Panc1 (cell line): ENCODE data around the gene IGF1R. TPM values are rescaled to one million over a fixed set of nuclear protein-coding genes. Genes with fewer than 3 reads are reported as not detected.

ENCODE experiments used
- ATAC-seq: fragments of 200-7000 bp; cut with Tn5 transposase; 2 replicates; pipeline ENCODE4 v1.9.1; 2020; ENCODE audit warnings: mild to moderate bottlenecking, moderate library complexity
- BruUV-seq: library from RNA; stranded (reverse); fragments of 400-500 nt; replicated peaks from 2 replicates; lab custom pipeline; 2021; lab: Mats Ljungman, UMichigan
- CTCF ChIA-PET: fragments of 300-600 bp; sonication (Branson Sonifier 250); formaldehyde crosslinking; loops from one replicate; lab custom pipeline; 2022; ENCODE audit warnings: antibody characterized with exemption; lab: Charles Lee
- POLR2A ChIA-PET: fragments of 300-600 bp; sonication (Branson Sonifier 250); formaldehyde crosslinking; loops from one replicate; lab custom pipeline; 2022; ENCODE audit warnings: antibody characterized with exemption; lab: Charles Lee
- DNase-seq: peaks from one replicate; pipeline ENCODE4 v3.0.0-alpha.2; 2010; ENCODE audit warnings: low read depth, low spot score
- H3K27ac ChIP-seq: 2 replicates; pipeline ENCODE4 v1.5.1; 2011; ENCODE audit warnings: mild to moderate bottlenecking, low read length, inconsistent platforms
- H3K27me3 ChIP-seq: fragments of 200-500 bp; sonication (Bioruptor generic); 2 replicates; pipeline ENCODE4 v1.6.0; 2014; ENCODE audit warnings: low read length, inconsistent platforms; ENCODE audit not compliant: control insufficient read depth, insufficient read depth
- H3K36me3 ChIP-seq: fragments of 200-500 bp; sonication (Bioruptor generic); 2 replicates; pipeline ENCODE4 v1.5.1; 2014; ENCODE audit warnings: inconsistent platforms, mild to moderate bottlenecking, low read length, moderate library complexity; ENCODE audit not compliant: control insufficient read depth, insufficient read depth
- H3K4me1 ChIP-seq: 2 replicates; pipeline ENCODE4 v1.5.1; 2011; ENCODE audit warnings: inconsistent platforms, mild to moderate bottlenecking, low read length, moderate library complexity; ENCODE audit not compliant: control insufficient read depth, insufficient read depth
- H3K4me3 ChIP-seq, 2 experiments: 2 replicates each; pipeline ENCODE4 v1.5.1; 2011 to 2012; ENCODE audit warnings: low read depth in 2 of 2, low read length in 2 of 2, mild to moderate bottlenecking in 2 of 2, inconsistent platforms in 1 of 2, moderate library complexity in 1 of 2
- H3K9me3 ChIP-seq: fragments of 200-500 bp; sonication (Bioruptor generic); 2 replicates; pipeline ENCODE4 v1.5.1; 2014; ENCODE audit warnings: low read depth, mild to moderate bottlenecking, inconsistent platforms, low read length, moderate library complexity; ENCODE audit not compliant: control insufficient read depth, insufficient read depth
- POLR2AphosphoS5 ChIP-seq: IDR thresholded peaks from 2 replicates; pipeline ENCODE4 v1.6.1; 2012; ENCODE audit warnings: mild to moderate bottlenecking, low read depth, low read length, moderate library complexity
- REST ChIP-seq, 2 experiments: IDR thresholded peaks; 2 replicates each; pipeline ENCODE4 v1.6.1; 2011 to 2012; ENCODE audit warnings: low read depth in 2 of 2, control low read depth in 1 of 2, low read length in 1 of 2, mild to moderate bottlenecking in 1 of 2, moderate library complexity in 1 of 2; ENCODE audit not compliant: insufficient read depth in 1 of 2
- SIN3A ChIP-seq: IDR thresholded peaks from 2 replicates; pipeline ENCODE4 v1.6.1; 2012; ENCODE audit warnings: low read depth, mild to moderate bottlenecking, low read length, moderate library complexity, borderline replicate concordance; ENCODE audit not compliant: insufficient read depth
- TCF7L2 ChIP-seq: IDR thresholded peaks from 2 replicates; pipeline ENCODE4 v1.6.1; 2011; ENCODE audit warnings: mild to moderate bottlenecking, low read depth, low read length, inconsistent platforms
- in situ Hi-C: cut with HindIII; loops from 2 replicates; pipeline ENCODE4 v1.10.0; 2016; ENCODE audit warnings: low sequenced_read_pairs, low pct_unique_long_range_greater_than_20kb
- intact Hi-C: fragments of 100-400 bp; cut with micrococcal nuclease; formaldehyde crosslinking; loops from one replicate; pipeline ENCODE4 v1.10.0; 2022; ENCODE audit not compliant: unreplicated experiment
- total RNA-seq: library from RNA; stranded (reverse); gene quantifications from one replicate; pipeline ENCODE4 v1.2.1, GENCODE V29; 2021; ENCODE audit not compliant: unreplicated experiment
- TF ChIP-seq, protein P1 (sequence below): fragments of 450-650 bp; IDR thresholded peaks from 2 replicates; pipeline ENCODE4 v1.5.1; 2017; ENCODE audit warnings: mild to moderate bottlenecking

Gene IGF1R
- total RNA-seq, 1 experiment from 2014 or later, result 77.1 TPM

- CTCF ChIA-PET, result no interaction called here
- Histone ChIP-seq H3K9me3 (peaks cover 63% of the 10 kb centered on the region), H3K27ac (no peak overlapping the region), H3K27me3 (no peaks in the 10 kb centered on the region), H3K4me3 (no peak overlapping the region), H3K4me1 (no peaks in the 10 kb centered on the region), H3K36me3 (no peaks in the 10 kb centered on the region)
- BruUV-seq, result no TSS peak
- DNase-seq (no peak), ATAC-seq (no peak)
- POLR2A ChIA-PET, result no interaction called here
- in situ Hi-C loops (no loop called here), intact Hi-C loops (no loop called here)
- no peak for TF ChIP-seq POLR2AphosphoS5
- no peak for TF ChIP-seq TCF7L2
- no peak for TF ChIP-seq SIN3A
- TF ChIP-seq REST (IDR thresholded peaks at IDR 0.05; ENCODE audit: insufficient read depth in 1 of 2, low read depth in 2 of 2, low read length in 1 of 2), result no peak
- TF ChIP-seq, protein P1, sequence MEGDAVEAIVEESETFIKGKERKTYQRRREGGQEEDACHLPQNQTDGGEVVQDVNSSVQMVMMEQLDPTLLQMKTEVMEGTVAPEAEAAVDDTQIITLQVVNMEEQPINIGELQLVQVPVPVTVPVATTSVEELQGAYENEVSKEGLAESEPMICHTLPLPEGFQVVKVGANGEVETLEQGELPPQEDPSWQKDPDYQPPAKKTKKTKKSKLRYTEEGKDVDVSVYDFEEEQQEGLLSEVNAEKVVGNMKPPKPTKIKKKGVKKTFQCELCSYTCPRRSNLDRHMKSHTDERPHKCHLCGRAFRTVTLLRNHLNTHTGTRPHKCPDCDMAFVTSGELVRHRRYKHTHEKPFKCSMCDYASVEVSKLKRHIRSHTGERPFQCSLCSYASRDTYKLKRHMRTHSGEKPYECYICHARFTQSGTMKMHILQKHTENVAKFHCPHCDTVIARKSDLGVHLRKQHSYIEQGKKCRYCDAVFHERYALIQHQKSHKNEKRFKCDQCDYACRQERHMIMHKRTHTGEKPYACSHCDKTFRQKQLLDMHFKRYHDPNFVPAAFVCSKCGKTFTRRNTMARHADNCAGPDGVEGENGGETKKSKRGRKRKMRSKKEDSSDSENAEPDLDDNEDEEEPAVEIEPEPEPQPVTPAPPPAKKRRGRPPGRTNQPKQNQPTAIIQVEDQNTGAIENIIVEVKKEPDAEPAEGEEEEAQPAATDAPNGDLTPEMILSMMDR, result no peak
Measured at GRCh38 chr15:98830034-98830634, 181.8 kb downstream of the IGF1R start.

DNA sequence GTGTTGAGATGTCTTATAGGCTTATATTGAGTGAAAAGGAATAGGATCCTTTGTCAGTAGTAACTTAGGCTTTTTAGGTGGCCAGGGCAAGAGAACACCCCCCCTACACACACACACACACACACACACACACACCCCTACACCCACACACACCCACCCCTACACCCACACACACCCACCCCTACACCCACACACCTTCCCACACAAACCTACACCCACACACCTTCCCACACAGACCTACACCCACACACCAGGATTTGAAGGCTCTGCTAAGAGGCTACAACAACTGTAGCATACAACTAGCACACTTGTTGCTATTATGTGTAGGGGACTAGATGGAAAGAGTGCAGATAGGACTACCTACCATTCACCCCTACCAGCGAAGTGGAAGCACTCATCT lies 186.6 kb downstream of the IGF1R start:
- no TSS peak for BruUV-seq
- H3K27ac ChIP-seq, result no peak overlapping the region
- POLR2A ChIA-PET, result no interaction called here
- H3K4me1 ChIP-seq, result no peaks in the 10 kb centered on the region
- peaks cover 35% of the 10 kb centered on the region for H3K9me3 ChIP-seq
- ATAC-seq (no peak), DNase-seq (no peak)
- intact Hi-C loops, result no loop called here
- no peaks in the 10 kb centered on the region for H3K36me3 ChIP-seq
- CTCF ChIA-PET, result no interaction called here
- H3K4me3 ChIP-seq, result no peak overlapping the region
- no peak for TF ChIP-seq POLR2AphosphoS5
- TF ChIP-seq, protein P1, result no peak
- TF ChIP-seq SIN3A, result no peak
- TF ChIP-seq REST (IDR thresholded peaks at IDR 0.05; ENCODE audit: insufficient read depth in 1 of 2, low read depth in 2 of 2, low read length in 1 of 2), result no peak
- no peak for TF ChIP-seq TCF7L2
- no peaks in the 10 kb centered on the region for H3K27me3 ChIP-seq
- in situ Hi-C loops, result no loop called here
